HEK293 (cell line): ENCODE data around the gene CLDN18.

ENCODE experiments used
- KLF8 ChIP-seq: fragments of 450-650 bp; formaldehyde crosslinking; IDR thresholded peaks from 2 replicates; pipeline ENCODE4 v1.5.1; 2016; ENCODE audit warnings: missing biosample characterization, missing genetic modification characterization
- TCF7L2 ChIP-seq: IDR thresholded peaks from 2 replicates; pipeline ENCODE4 v1.6.1; 2011; ENCODE audit warnings: low read depth, mild to moderate bottlenecking, inconsistent platforms, low read length, moderate library complexity, borderline replicate concordance
- ZEB2 ChIP-seq: fragments of 450-650 bp; formaldehyde crosslinking; IDR thresholded peaks from 2 replicates; pipeline ENCODE4 v1.5.1; 2016; ENCODE audit warnings: missing biosample characterization, missing genetic modification characterization
- ZNF274 ChIP-seq, 2 experiments: fragments of 200-500 bp in 1 of 2; fragments of 450-650 bp in 1 of 2; sonication (Bioruptor generic) in 1 of 2; formaldehyde crosslinking in 1 of 2; IDR thresholded peaks; 2 replicates each; pipeline versions ENCODE4 v1.5.1 to v1.6.1; 2014 to 2016; ENCODE audit warnings: borderline replicate concordance in 1 of 2, inconsistent platforms in 1 of 2, low read length in 1 of 2, missing biosample characterization in 1 of 2, missing genetic modification characterization in 1 of 2
- ZNF830 ChIP-seq: fragments of 450-650 bp; IDR thresholded peaks from 2 replicates; pipeline ENCODE4 v1.5.0; 2018; ENCODE audit warnings: missing biosample characterization, missing genetic modification characterization, low read depth, mild to moderate bottlenecking, moderate library complexity
- TF ChIP-seq, protein P1 (sequence below): fragments of 450-650 bp; formaldehyde crosslinking; IDR thresholded peaks from 2 replicates; pipeline ENCODE4 v1.5.1; 2016; ENCODE audit warnings: missing biosample characterization, missing genetic modification characterization
- TF ChIP-seq, protein P2 (sequence below): fragments of 450-650 bp; formaldehyde crosslinking; IDR thresholded peaks from 2 replicates; pipeline ENCODE4 v1.5.1; 2016; ENCODE audit warnings: missing biosample characterization, missing genetic modification characterization
- TF ChIP-seq, protein P3 (sequence below): fragments of 450-650 bp; formaldehyde crosslinking; IDR thresholded peaks from 2 replicates; pipeline ENCODE4 v1.5.1; 2016; ENCODE audit warnings: missing biosample characterization, missing genetic modification characterization

DNA sequence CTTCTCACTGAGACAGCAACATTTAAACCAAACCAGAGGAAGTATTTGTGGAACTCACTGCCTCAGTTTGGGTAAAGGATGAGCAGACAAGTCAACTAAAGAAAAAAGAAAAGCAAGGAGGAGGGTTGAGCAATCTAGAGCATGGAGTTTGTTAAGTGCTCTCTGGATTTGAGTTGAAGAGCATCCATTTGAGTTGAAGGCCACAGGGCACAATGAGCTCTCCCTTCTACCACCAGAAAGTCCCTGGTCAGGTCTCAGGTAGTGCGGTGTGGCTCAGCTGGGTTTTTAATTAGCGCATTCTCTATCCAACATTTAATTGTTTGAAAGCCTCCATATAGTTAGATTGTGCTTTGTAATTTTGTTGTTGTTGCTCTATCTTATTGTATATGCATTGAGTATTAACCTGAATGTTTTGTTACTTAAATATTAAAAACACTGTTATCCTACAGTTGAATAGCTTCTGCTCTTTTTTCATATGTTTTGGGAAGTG, 23.3 kb downstream of the CLDN18 start:
- TF ChIP-seq, protein P1, sequence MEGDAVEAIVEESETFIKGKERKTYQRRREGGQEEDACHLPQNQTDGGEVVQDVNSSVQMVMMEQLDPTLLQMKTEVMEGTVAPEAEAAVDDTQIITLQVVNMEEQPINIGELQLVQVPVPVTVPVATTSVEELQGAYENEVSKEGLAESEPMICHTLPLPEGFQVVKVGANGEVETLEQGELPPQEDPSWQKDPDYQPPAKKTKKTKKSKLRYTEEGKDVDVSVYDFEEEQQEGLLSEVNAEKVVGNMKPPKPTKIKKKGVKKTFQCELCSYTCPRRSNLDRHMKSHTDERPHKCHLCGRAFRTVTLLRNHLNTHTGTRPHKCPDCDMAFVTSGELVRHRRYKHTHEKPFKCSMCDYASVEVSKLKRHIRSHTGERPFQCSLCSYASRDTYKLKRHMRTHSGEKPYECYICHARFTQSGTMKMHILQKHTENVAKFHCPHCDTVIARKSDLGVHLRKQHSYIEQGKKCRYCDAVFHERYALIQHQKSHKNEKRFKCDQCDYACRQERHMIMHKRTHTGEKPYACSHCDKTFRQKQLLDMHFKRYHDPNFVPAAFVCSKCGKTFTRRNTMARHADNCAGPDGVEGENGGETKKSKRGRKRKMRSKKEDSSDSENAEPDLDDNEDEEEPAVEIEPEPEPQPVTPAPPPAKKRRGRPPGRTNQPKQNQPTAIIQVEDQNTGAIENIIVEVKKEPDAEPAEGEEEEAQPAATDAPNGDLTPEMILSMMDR: no peak
- no peak for TF ChIP-seq ZNF830
- no peak for TF ChIP-seq KLF8
- TF ChIP-seq, protein P2, sequence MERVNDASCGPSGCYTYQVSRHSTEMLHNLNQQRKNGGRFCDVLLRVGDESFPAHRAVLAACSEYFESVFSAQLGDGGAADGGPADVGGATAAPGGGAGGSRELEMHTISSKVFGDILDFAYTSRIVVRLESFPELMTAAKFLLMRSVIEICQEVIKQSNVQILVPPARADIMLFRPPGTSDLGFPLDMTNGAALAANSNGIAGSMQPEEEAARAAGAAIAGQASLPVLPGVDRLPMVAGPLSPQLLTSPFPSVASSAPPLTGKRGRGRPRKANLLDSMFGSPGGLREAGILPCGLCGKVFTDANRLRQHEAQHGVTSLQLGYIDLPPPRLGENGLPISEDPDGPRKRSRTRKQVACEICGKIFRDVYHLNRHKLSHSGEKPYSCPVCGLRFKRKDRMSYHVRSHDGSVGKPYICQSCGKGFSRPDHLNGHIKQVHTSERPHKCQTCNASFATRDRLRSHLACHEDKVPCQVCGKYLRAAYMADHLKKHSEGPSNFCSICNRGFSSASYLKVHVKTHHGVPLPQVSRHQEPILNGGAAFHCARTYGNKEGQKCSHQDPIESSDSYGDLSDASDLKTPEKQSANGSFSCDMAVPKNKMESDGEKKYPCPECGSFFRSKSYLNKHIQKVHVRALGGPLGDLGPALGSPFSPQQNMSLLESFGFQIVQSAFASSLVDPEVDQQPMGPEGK (tag by site-specific recombination): no peak
- TF ChIP-seq TCF7L2: no peak
- no peak for TF ChIP-seq ZNF274 (IDR thresholded peaks at IDR 0.05; ENCODE audit: low read length)
- no peak for TF ChIP-seq ZNF274 (tag by site-specific recombination; IDR thresholded peaks at IDR 0.05; ENCODE audit: borderline replicate concordance)
- TF ChIP-seq, protein P3, sequence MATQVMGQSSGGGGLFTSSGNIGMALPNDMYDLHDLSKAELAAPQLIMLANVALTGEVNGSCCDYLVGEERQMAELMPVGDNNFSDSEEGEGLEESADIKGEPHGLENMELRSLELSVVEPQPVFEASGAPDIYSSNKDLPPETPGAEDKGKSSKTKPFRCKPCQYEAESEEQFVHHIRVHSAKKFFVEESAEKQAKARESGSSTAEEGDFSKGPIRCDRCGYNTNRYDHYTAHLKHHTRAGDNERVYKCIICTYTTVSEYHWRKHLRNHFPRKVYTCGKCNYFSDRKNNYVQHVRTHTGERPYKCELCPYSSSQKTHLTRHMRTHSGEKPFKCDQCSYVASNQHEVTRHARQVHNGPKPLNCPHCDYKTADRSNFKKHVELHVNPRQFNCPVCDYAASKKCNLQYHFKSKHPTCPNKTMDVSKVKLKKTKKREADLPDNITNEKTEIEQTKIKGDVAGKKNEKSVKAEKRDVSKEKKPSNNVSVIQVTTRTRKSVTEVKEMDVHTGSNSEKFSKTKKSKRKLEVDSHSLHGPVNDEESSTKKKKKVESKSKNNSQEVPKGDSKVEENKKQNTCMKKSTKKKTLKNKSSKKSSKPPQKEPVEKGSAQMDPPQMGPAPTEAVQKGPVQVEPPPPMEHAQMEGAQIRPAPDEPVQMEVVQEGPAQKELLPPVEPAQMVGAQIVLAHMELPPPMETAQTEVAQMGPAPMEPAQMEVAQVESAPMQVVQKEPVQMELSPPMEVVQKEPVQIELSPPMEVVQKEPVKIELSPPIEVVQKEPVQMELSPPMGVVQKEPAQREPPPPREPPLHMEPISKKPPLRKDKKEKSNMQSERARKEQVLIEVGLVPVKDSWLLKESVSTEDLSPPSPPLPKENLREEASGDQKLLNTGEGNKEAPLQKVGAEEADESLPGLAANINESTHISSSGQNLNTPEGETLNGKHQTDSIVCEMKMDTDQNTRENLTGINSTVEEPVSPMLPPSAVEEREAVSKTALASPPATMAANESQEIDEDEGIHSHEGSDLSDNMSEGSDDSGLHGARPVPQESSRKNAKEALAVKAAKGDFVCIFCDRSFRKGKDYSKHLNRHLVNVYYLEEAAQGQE (tag by site-specific recombination): no peak
- no peak for TF ChIP-seq ZEB2 (tag by site-specific recombination)
